Right lobe of liver (tissue), 6 donors: ENCODE measurements around the gene FGF22. TPM values are rescaled to one million over a fixed set of nuclear protein-coding genes. Genes with fewer than 3 reads are reported as not detected.

Source experiments
- ATAC-seq, 4 donors: fragments of 200-7000 bp; cut with Tn5 transposase; one replicate each; pipeline ENCODE4 v1.9.1; 2020; ENCODE audit warnings: mild to moderate bottlenecking in 4 of 4, moderate library complexity in 4 of 4
- DNase-seq, 3 donors: peaks; one replicate each; pipeline ENCODE4 v3.0.0-alpha.2; 2020
- H3K27ac ChIP-seq, 3 donors: fragments of 200-600 bp; one replicate each; pipeline ENCODE4 v1.8.0; 2022
- H3K27me3 ChIP-seq, 2 donors: fragments of 200-600 bp; one replicate each; pipeline ENCODE4 v1.8.0; 2022
- H3K36me3 ChIP-seq, 4 donors: fragments of 200-600 bp; sonication (generic) in 1 of 4; one replicate each; pipeline versions ENCODE4 v1.5.1 to v1.8.0; 2017 to 2022; ENCODE audit warnings: control low read depth in 1 of 4
- H3K4me1 ChIP-seq, 4 donors: fragments of 200-600 bp; sonication (generic) in 1 of 4; one replicate each; pipeline versions ENCODE4 v1.5.1 to v1.8.0; 2017 to 2022; ENCODE audit warnings: control low read depth in 1 of 4
- H3K4me3 ChIP-seq, 3 donors: fragments of 200-600 bp; one replicate each; pipeline ENCODE4 v1.8.0; 2022
- H3K9me3 ChIP-seq, 4 donors: fragments of 200-600 bp; sonication (generic) in 1 of 4; one replicate each; pipeline versions ENCODE4 v1.5.1 to v1.8.0; 2017 to 2022; ENCODE audit warnings: control low read depth in 1 of 4
- POLR2A ChIP-seq: fragments of 450-650 bp; IDR thresholded peaks from one replicate; pipeline ENCODE4 v1.6.1; 2017; ENCODE audit warnings: antibody characterized with exemption, mild to moderate bottlenecking
- whole genome bisulfite sequencing: methylation state at CpG from one replicate; pipeline ENCODE4 v1.1.6; 2018; ENCODE audit warnings: low coverage, low lambda C conversion rate; ENCODE audit not compliant: insufficient coverage; ENCODE audit errors: missing lambda C conversion rate; 5-methylcytosine and 5-hydroxymethylcytosine counted together
- intact Hi-C, 2 donors: fragments of 100-400 bp; cut with DNase I; formaldehyde crosslinking; loops; one replicate each; pipeline versions ENCODE4 v1.11.2 to v1.14.1; 2022
- total RNA-seq, 6 experiments: library from RNA; depleted of rRNA in 2 of 6; stranded (reverse); fragments of >200 nt in 2 of 6; fragmentation: NEBNext Ultra II Directional in 3 of 6; extraction: Animal tissue kit (Norgen Biotek cat#: 25700) in 3 of 6; gene quantifications; one replicate each; pipeline versions ENCODE4 v1.1.0 to v1.2.4, GENCODE V29; 2016 to 2023
- TF ChIP-seq, protein P1 (sequence below), 4 donors: fragments of 200-600 bp in 3 of 4; fragments of 450-650 bp in 1 of 4; IDR thresholded peaks; one replicate each; pipeline versions ENCODE4 v1.5.1 to v1.8.0; 2016 to 2022; ENCODE audit warnings: antibody characterized with exemption in 4 of 4, mild to moderate bottlenecking in 2 of 4
- donor health status: DM: no; HTN: yes; CAD: no.
- donor health status: DM: no; HTN: no; CAD: no.
- donor health status: DM: no; HTN: no; CAD: no.
- donor health status: DM: no; HTN: yes; CAD: no.
- donor health status: DM: no; HTN: yes; CAD: no.

The FGF22 gene
- total RNA-seq, 6 experiments from 2014 or later, result 0.15 TPM; not detected in 5

DNA sequence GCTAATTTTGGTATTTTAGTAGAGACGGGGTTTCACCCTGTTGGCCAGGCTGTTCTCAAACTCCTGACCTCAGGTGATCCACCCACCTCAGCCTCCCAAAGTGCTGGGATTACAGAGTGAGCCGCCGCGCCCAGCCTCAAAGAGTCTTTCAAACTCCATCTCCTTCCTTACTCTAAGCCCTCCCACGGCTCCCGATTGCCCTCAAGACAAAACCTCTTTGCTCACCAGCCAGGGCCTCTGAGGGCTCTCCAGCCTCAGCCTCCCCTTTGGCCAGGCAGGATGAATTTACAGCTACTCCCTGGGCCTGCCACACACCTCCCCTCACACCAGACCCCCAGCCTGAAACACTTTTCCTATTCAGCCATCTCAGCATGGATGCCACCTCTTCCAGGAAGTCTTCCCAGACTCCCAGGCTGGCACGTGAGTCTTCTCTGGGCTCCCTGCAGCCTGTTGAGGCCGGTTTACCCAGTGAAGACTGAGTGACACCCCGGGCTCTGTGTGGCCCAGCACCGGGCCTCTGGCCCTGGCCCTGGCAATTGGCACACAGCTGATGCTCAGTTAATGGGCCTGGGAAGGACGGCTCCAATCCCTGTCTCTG is 48.0 kb downstream of the FGF22 start:
- H3K27me3 ChIP-seq, result no peaks in the 10 kb centered on the region
- no peak overlapping the region for H3K4me3 ChIP-seq
- intact Hi-C loops, result no loop called here
- no peak overlapping the region for H3K27ac ChIP-seq
- H3K9me3 ChIP-seq, result no peaks in the 10 kb centered on the region
- no peak for TF ChIP-seq POLR2A
- TF ChIP-seq, protein P1, sequence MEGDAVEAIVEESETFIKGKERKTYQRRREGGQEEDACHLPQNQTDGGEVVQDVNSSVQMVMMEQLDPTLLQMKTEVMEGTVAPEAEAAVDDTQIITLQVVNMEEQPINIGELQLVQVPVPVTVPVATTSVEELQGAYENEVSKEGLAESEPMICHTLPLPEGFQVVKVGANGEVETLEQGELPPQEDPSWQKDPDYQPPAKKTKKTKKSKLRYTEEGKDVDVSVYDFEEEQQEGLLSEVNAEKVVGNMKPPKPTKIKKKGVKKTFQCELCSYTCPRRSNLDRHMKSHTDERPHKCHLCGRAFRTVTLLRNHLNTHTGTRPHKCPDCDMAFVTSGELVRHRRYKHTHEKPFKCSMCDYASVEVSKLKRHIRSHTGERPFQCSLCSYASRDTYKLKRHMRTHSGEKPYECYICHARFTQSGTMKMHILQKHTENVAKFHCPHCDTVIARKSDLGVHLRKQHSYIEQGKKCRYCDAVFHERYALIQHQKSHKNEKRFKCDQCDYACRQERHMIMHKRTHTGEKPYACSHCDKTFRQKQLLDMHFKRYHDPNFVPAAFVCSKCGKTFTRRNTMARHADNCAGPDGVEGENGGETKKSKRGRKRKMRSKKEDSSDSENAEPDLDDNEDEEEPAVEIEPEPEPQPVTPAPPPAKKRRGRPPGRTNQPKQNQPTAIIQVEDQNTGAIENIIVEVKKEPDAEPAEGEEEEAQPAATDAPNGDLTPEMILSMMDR (IDR thresholded peaks at IDR 0.05), result no peak
- DNase-seq, result no peak
- no peak for ATAC-seq
- H3K36me3 ChIP-seq, result no peaks in the 10 kb centered on the region
- no peaks in the 10 kb centered on the region for H3K4me1 ChIP-seq
- WGBS, result 91% methylated on average over 5 of the region's 11 CpGs

DNA sequence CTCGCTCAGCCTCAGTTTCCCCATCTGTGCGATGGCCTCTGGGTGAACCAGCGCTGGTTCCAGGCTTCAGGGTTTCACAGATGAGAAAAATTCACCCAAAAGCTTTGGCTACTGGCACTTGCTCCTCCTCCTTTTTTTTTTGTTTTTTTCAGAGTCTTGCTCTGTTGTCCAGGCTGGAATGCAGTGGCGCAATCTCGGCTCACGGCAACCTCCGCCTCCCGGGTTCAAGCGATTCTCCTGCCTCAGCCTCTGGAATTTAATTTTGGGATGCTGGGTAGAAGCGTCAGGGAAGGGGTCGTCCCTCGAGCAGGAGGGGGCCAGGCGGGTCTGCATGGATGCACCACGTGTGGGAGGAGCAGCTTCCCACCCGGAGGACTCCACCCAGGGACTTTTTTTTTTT is 48.5 kb downstream of the FGF22 start:
- no peaks in the 10 kb centered on the region for H3K36me3 ChIP-seq
- ATAC-seq (no peak), DNase-seq (no peak)
- no peak overlapping the region for H3K4me3 ChIP-seq
- TF ChIP-seq, protein P1 (IDR thresholded peaks at IDR 0.05), result no peak
- no peak for TF ChIP-seq POLR2A
- no peaks in the 10 kb centered on the region for H3K4me1 ChIP-seq
- H3K27me3 ChIP-seq, result no peaks in the 10 kb centered on the region
- no peak overlapping the region for H3K27ac ChIP-seq
- WGBS, result 53% methylated on average over 13 of the region's 15 CpGs
- H3K9me3 ChIP-seq, result no peaks in the 10 kb centered on the region
- intact Hi-C loops, result no loop called here

DNA sequence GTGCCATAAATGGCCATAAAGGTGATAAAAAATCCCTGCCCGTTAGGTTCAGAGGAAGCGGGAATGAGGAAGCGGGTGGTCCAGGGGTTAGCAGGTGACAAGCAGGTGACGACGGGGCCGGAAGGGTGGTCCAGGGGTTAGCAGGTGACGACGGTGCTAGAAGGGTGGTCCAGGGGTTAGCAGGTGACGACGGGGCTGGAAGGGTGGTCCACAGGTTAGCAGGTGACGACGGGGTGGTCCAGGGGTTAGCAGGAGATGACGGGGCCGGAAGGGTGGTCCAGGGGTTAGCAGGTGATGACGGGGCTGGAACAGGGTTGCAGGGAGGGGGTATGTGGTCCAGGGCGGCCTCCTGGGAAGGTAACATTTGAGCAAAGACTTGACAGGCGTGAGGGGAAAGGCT is 49.3 kb downstream of the FGF22 start:
- H3K27ac ChIP-seq, result no peak overlapping the region
- TF ChIP-seq, protein P1 (IDR thresholded peaks at IDR 0.05), result no peak
- TF ChIP-seq POLR2A, result no peak

DNA sequence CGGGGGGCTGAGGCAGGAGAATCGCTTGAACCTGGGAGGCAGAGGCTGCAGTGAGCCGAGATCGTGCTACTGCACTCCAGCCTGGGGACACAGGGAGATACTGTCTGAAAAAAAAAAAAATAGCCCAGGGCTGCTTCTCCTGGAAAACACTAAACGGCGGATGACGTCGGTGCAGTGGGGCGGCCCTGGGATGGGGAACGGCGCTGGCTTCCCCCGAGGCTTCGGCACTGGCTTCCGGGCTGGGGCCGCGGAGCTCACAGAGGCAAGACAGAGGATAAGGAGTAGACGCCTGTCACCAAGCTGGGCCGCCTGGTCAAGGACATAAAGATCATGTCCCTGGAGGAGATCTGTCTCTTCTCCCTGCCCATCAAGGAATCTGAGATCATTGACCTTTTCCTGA is 50.5 kb downstream of the FGF22 start:
- TF ChIP-seq, protein P1 (IDR thresholded peaks at IDR 0.05), result no peak
- no peak for TF ChIP-seq POLR2A
- 69% methylated on average over 10 of the region's 18 CpGs for whole genome bisulfite sequencing
- H3K4me3 ChIP-seq, result no peak overlapping the region

More for the DNA sequence above, 49.3 kb downstream of the FGF22 start:
- WGBS, result 89% methylated on average over 16 of the region's 17 CpGs
- no peaks in the 10 kb centered on the region for H3K4me1 ChIP-seq
- intact Hi-C loops, result no loop called here
- no peaks in the 10 kb centered on the region for H3K27me3 ChIP-seq
- DNase-seq, result no peak
- H3K36me3 ChIP-seq, result no peaks in the 10 kb centered on the region
- ATAC-seq, result peak in 1 of 4 donors; percentile 9
- no peaks in the 10 kb centered on the region for H3K9me3 ChIP-seq
- H3K4me3 ChIP-seq, result no peak overlapping the region

More for the DNA sequence above, 50.5 kb downstream of the FGF22 start:
- Histone ChIP-seq H3K4me1 (no peaks in the 10 kb centered on the region), H3K27ac (no peak overlapping the region), H3K36me3 (no peaks in the 10 kb centered on the region), H3K27me3 (no peaks in the 10 kb centered on the region), H3K9me3 (no peaks in the 10 kb centered on the region)
- ATAC-seq (peak in 3 of 4 donors; percentile 44 to 69 (median 46)), DNase-seq (no peak)
- intact Hi-C loops, result no loop called here

Other genes with a start within 250 kb of the FGF22 start
- 1 to 10 TPM in 1 of 6 experiments, under 1 TPM in 5; 0.12 to 2.0 (median 0.44) TPM for gene C2CD4C, start 230.7 kb upstream of the FGF22 start, total RNA-seq
- 10 to 100 TPM; 48.4 to 69.9 (median 59.1) TPM for gene SHC2, start 178.8 kb upstream of the FGF22 start, total RNA-seq
- under 1 TPM; 0.11 to 0.69 (median 0.31) TPM for gene MADCAM1, start 143.4 kb upstream of the FGF22 start, total RNA-seq
- gene TPGS1, start 132.4 kb upstream of the FGF22 start, total RNA-seq, result 10 to 100 TPM in 3 of 6 experiments, 1 to 10 TPM in 3; 8.2 to 42.2 (median 10.3) TPM
- 10 to 100 TPM; 44.8 to 81.8 (median 49.5) TPM for gene CDC34, start 108.1 kb upstream of the FGF22 start, total RNA-seq
- under 1 TPM in 3 of 6 experiments, not detected in 3; 0.59 to 0.95 (median 0.74) TPM for gene GZMM, start 95.8 kb upstream of the FGF22 start, total RNA-seq
- 100 to 1,000 TPM in 4 of 6 experiments, 10 to 100 TPM in 2; 88.6 to 369 (median 124) TPM for gene BSG, start 67.3 kb upstream of the FGF22 start, total RNA-seq
- gene HCN2, start 50.0 kb upstream of the FGF22 start, total RNA-seq, result under 1 TPM in 5 of 6 experiments, not detected in 1; 0.05 to 0.27 (median 0.09) TPM
- gene POLRMT, start 6.3 kb upstream of the FGF22 start, total RNA-seq, result 10 to 100 TPM; 25.9 to 42.9 (median 33.3) TPM
- gene RNF126, start 23.3 kb downstream of the FGF22 start, total RNA-seq, result 10 to 100 TPM; 18.3 to 85.0 (median 28.8) TPM
- 10 to 100 TPM in 3 of 6 experiments, 1 to 10 TPM in 3; 4.2 to 18.7 (median 10.4) TPM for gene FSTL3, start 36.5 kb downstream of the FGF22 start, total RNA-seq
- under 1 TPM in 1 of 6 experiments, not detected in 5; 0.20 TPM for gene PRSS57, start 55.6 kb downstream of the FGF22 start, total RNA-seq
- gene PALM, start 69.1 kb downstream of the FGF22 start, total RNA-seq, result 10 to 100 TPM in 2 of 6 experiments, 1 to 10 TPM in 4; 4.6 to 12.7 (median 7.1) TPM
- under 1 TPM in 1 of 6 experiments, not detected in 5; 0.09 TPM for gene MISP, start 111.2 kb downstream of the FGF22 start, total RNA-seq
- gene PTBP1, start 157.6 kb downstream of the FGF22 start, total RNA-seq, result 100 to 1,000 TPM in 5 of 6 experiments, 10 to 100 TPM in 1; 91.1 to 150 (median 129) TPM
- gene PLPPR3, start 182.1 kb downstream of the FGF22 start, total RNA-seq, result not detected
- gene AZU1, start 188.0 kb downstream of the FGF22 start, total RNA-seq, result 1 to 10 TPM in 2 of 6 experiments, under 1 TPM in 1, not detected in 3; 0.15 to 3.6 (median 1.8) TPM
- gene PRTN3, start 201.1 kb downstream of the FGF22 start, total RNA-seq, result 1 to 10 TPM in 2 of 6 experiments, not detected in 4; 2.3 to 2.9 TPM
- gene ELANE, start 212.4 kb downstream of the FGF22 start, total RNA-seq, result 1 to 10 TPM in 2 of 6 experiments, under 1 TPM in 1, not detected in 3; 0.59 to 4.2 (median 3.3) TPM
- 1 to 10 TPM; 3.5 to 9.6 (median 7.8) TPM for gene CFD, start 219.8 kb downstream of the FGF22 start, total RNA-seq